ENCODE data around the gene GLIPR1L2. TPM values are rescaled to one million over a fixed set of nuclear protein-coding genes. Genes with fewer than 3 reads are reported as not detected.

GLIPR1L2 gene
- total RNA-seq, 4 donors from 2014 or later, result 0.53 to 1.6 (median 0.80) TPM

DNA sequence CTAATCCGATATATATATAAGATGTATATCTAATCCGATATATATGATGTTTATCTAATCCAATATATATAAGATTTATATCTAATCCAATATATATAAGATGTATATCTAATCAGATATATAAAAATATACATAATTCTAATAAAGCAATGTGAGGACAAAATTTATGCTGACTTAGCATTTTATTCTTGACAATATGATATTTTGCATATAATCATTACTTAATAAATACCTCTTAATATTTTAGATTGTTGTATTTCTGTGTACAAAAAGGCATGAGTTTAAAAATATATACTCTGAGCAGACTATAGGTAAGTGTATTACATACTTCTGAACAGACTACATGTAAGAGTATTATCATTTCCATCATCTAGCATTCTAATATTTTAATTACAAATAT lies 18.9 kb downstream of the GLIPR1L2 start:
- intact Hi-C loops (cut with DNase I; ENCODE audit: low total_unique reads), result no loop called here
- no peak for DNase-seq (ENCODE audit: low spot score in 2 of 2)
- no peak for TF ChIP-seq CTCF (IDR thresholded peaks at IDR 0.05)
- no peak for TF ChIP-seq POLR2A (IDR thresholded peaks at IDR 0.05)
- WGBS, 2 donors, result 88 to 90% methylated on average over 2 of the region's 2 CpGs
- no peak overlapping the region for H3K4me3 ChIP-seq (ENCODE audit: low read depth, poor library complexity, severe bottlenecking)

DNA sequence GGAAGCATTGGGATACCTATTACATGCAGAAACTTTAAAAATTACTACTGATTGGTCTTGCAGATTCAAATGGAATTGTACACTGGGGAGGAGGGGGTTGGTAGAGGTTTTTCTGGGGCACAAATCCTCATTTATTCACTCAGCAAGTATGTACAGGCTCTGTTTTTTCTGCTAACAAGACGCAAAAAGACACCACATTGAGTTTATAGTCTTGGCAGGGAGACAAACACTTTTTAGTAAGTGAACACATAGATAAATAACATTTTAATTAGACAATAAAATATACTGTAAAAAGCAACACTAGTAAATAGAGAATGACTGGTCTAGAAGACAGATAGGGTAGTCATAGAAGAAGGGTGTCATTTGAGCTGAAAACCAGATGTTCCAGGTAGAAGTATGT lies 23.8 kb downstream of the GLIPR1L2 start:
- TF ChIP-seq POLR2A (IDR thresholded peaks at IDR 0.05) (no peak), CTCF (IDR thresholded peaks at IDR 0.05) (no peak)
- no peak overlapping the region for H3K4me3 ChIP-seq (ENCODE audit: low read depth, poor library complexity, severe bottlenecking)
- intact Hi-C loops (cut with DNase I; ENCODE audit: low total_unique reads), result no loop called here
- WGBS, 2 donors, result 30 to 53% methylated on average over 1 of the region's 1 CpG
- no peak for DNase-seq (ENCODE audit: low spot score in 2 of 2)

GRCh38 chr12:75419841-75420240 lies 29.0 kb downstream of the GLIPR1L2 start:
- no peak for DNase-seq (ENCODE audit: low spot score in 2 of 2)
- no peak overlapping the region for H3K4me3 ChIP-seq (ENCODE audit: low read depth, poor library complexity, severe bottlenecking)
- intact Hi-C loops (cut with DNase I; ENCODE audit: low total_unique reads), result no loop called here
- WGBS, 2 donors, result 71 to 90% methylated on average over 2 of the region's 2 CpGs
- TF ChIP-seq CTCF (IDR thresholded peaks at IDR 0.05) (no peak), POLR2A (IDR thresholded peaks at IDR 0.05) (no peak)

GRCh38 chr12:75427491-75427890 lies 36.6 kb downstream of the GLIPR1L2 start:
- intact Hi-C loops (cut with DNase I; ENCODE audit: low total_unique reads), result no loop called here
- WGBS, 2 donors, result 0 to 93% methylated on average over 1 of the region's 1 CpG
- TF ChIP-seq CTCF (IDR thresholded peaks at IDR 0.05) (no peak), POLR2A (IDR thresholded peaks at IDR 0.05) (no peak)
- no peak overlapping the region for H3K4me3 ChIP-seq (ENCODE audit: low read depth, poor library complexity, severe bottlenecking)
- no peak for DNase-seq (ENCODE audit: low spot score in 2 of 2)

DNA sequence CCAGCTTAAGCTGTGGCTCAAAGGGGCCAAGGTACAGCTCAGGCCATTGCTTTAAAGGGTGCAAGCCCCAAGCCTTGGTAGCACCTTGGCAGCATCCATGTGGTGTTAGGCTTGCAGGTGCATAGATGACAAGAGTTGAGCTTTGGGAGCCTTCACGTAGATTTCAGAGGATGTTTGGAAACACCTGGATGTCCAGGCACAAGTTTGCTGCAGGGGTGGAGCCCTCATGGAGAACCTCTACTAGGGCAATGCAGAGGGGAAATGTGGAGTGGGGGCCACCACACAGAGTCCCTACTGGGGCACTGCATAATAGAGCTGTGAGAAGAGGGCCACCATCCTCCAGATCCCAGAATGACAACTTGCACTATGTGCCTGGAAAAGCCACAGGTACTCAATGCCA lies 37.9 kb downstream of the GLIPR1L2 start:
- no peak overlapping the region for H3K4me3 ChIP-seq (ENCODE audit: low read depth, poor library complexity, severe bottlenecking)
- intact Hi-C loops (cut with DNase I; ENCODE audit: low total_unique reads), result no loop called here
- no peak for DNase-seq (ENCODE audit: low spot score in 2 of 2)
- TF ChIP-seq CTCF (IDR thresholded peaks at IDR 0.05) (no peak), POLR2A (IDR thresholded peaks at IDR 0.05) (no peak)
- WGBS, 2 donors, result 100% methylated on average over 1 of the region's 1 CpG

DNA sequence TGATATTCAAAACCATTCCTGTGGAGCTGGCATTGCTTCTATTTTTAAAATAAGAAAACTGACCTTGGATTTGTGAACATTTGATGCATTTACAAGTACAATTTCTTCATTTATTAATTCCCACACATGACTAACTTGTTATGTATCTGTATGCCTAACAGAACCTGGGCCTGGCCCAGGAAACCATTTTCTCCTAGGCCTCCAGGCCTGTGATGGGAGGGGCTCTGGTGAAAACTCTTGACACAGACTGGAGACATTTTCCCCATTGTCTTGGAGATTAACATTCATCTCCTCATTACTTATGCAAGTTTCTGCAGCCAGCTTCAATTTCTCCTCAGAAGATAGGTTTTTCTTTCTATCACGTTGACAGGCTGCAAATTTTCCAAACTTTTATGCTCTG lies 42.0 kb downstream of the GLIPR1L2 start:
- H3K4me3 ChIP-seq (ENCODE audit: low read depth, poor library complexity, severe bottlenecking), result no peak overlapping the region
- TF ChIP-seq CTCF (IDR thresholded peaks at IDR 0.05), result no peak
- no peak for TF ChIP-seq POLR2A (IDR thresholded peaks at IDR 0.05)
- 62 to 73% methylated on average over 1 of the region's 1 CpG for WGBS, 2 donors
- intact Hi-C loops (cut with DNase I; ENCODE audit: low total_unique reads), result no loop called here
- no peak for DNase-seq (ENCODE audit: low spot score in 2 of 2)

Measured in lower leg skin (tissue), 4 donors.